Measurements from ENCODE around the gene ACSL3.
"Not testable (repeated sequence)": the region's sequence is repeated elsewhere in the genome, so short reads cannot be mapped to it uniquely, and the experiment has no call there.

Gene ACSL3

GRCh38 chr2:222915092-222915957 lies 54.5 kb downstream of the ACSL3 start:
- DNase-seq = peak; percentile 27

- DNase-seq = no peak
Measured at GRCh38 chr2:222916229-222917197, 55.7 kb downstream of the ACSL3 start.

GRCh38 chr2:222917212-222917611 lies 56.4 kb downstream of the ACSL3 start:
- not testable (repeated sequence) for DNase-seq

GRCh38 chr2:222919841-222920526 lies 59.1 kb downstream of the ACSL3 start:
- peak; percentile 95 for DNase-seq

- no peak for DNase-seq
Measured at GRCh38 chr2:222920657-222921186, 59.9 kb downstream of the ACSL3 start.

- DNase-seq = no peak
Measured at GRCh38 chr2:222922019-222922800, 61.4 kb downstream of the ACSL3 start.

GRCh38 chr2:222926915-222927314 lies 66.1 kb downstream of the ACSL3 start:
- no peak for DNase-seq

- no peak for DNase-seq
Measured at GRCh38 chr2:222927600-222927999, 66.8 kb downstream of the ACSL3 start.

GRCh38 chr2:222928335-222928734 lies 67.5 kb downstream of the ACSL3 start:
- DNase-seq = no peak

GRCh38 chr2:222930862-222931261 lies 70.0 kb downstream of the ACSL3 start:
- no peak for DNase-seq

GRCh38 chr2:222931659-222932058 lies 70.8 kb downstream of the ACSL3 start:
- no peak for DNase-seq

GRCh38 chr2:222933458-222933857 lies 72.6 kb downstream of the ACSL3 start:
- no peak for DNase-seq

GRCh38 chr2:222935688-222936298 lies 75.0 kb downstream of the ACSL3 start:
- DNase-seq = no peak

- DNase-seq = no peak
Measured at GRCh38 chr2:222936705-222937104, 75.9 kb downstream of the ACSL3 start.

GRCh38 chr2:222938327-222938726 lies 77.5 kb downstream of the ACSL3 start:
- DNase-seq = no peak

GRCh38 chr2:222939208-222939856 lies 78.5 kb downstream of the ACSL3 start:
- DNase-seq = peak; percentile 68

- DNase-seq = no peak
Measured at GRCh38 chr2:222939979-222940378, 79.1 kb downstream of the ACSL3 start.

- peak; percentile 49 for DNase-seq
Measured at GRCh38 chr2:222941510-222942032, 80.7 kb downstream of the ACSL3 start.

GRCh38 chr2:222942561-222942960 lies 81.7 kb downstream of the ACSL3 start:
- DNase-seq = no peak

- no peak for DNase-seq
Measured at GRCh38 chr2:222942977-222943376, 82.1 kb downstream of the ACSL3 start.
